ENCODE results near the gene RERE.

Gene RERE

GRCh38 chr1:8817412-8818324 is at the start of gene RERE:
TSS of gene RERE (minus strand) at chr1:8817640.
- peak; percentile 94 to 96 for DNase-seq (ENCODE audit: low read depth in 2 of 2)

GRCh38 chr1:8866792-8867415 is 49.5 kb upstream of the RERE start:
- DNase-seq (ENCODE audit: low read depth in 2 of 2) = peak in 1 of 2 donors; percentile 47

- DNase-seq (ENCODE audit: low read depth in 2 of 2) = no peak
These were observed 48.8 kb upstream of the RERE start for GRCh38 chr1:8866173-8866791.

GRCh38 chr1:8864713-8865344 is 47.4 kb upstream of the RERE start:
- no peak for DNase-seq (ENCODE audit: low read depth in 2 of 2)

- no peak for DNase-seq (ENCODE audit: low read depth in 2 of 2)
These were observed 46.4 kb upstream of the RERE start for GRCh38 chr1:8863794-8864233.

GRCh38 chr1:8863138-8863537 is 45.7 kb upstream of the RERE start:
- no peak for DNase-seq (ENCODE audit: low read depth in 2 of 2)

GRCh38 chr1:8862528-8862927 is 45.1 kb upstream of the RERE start:
- DNase-seq (ENCODE audit: low read depth in 2 of 2) = no peak

GRCh38 chr1:8860738-8861516 is 43.5 kb upstream of the RERE start:
- DNase-seq (ENCODE audit: low read depth in 2 of 2) = no peak

GRCh38 chr1:8858888-8859706 is 41.7 kb upstream of the RERE start:
- no peak for DNase-seq (ENCODE audit: low read depth in 2 of 2)

- no peak for DNase-seq (ENCODE audit: low read depth in 2 of 2)
These were observed 40.8 kb upstream of the RERE start for GRCh38 chr1:8858112-8858668.

GRCh38 chr1:8856689-8857412 is 39.4 kb upstream of the RERE start:
- DNase-seq (ENCODE audit: low read depth in 2 of 2) = no peak

- DNase-seq (ENCODE audit: low read depth in 2 of 2) = no peak
These were observed 36.8 kb upstream of the RERE start for GRCh38 chr1:8854240-8854639.

- no peak for DNase-seq (ENCODE audit: low read depth in 2 of 2)
These were observed 33.6 kb upstream of the RERE start for GRCh38 chr1:8851060-8851459.

- DNase-seq (ENCODE audit: low read depth in 2 of 2) = peak; percentile 73 to 81
These were observed 31.4 kb upstream of the RERE start for GRCh38 chr1:8848663-8849386.

GRCh38 chr1:8847990-8848389 is 30.6 kb upstream of the RERE start:
- no peak for DNase-seq (ENCODE audit: low read depth in 2 of 2)

GRCh38 chr1:8846263-8846662 is 28.8 kb upstream of the RERE start:
- no peak for DNase-seq (ENCODE audit: low read depth in 2 of 2)

- no peak for DNase-seq (ENCODE audit: low read depth in 2 of 2)
These were observed 28.0 kb upstream of the RERE start for GRCh38 chr1:8845104-8846097.

Data from stimulated activated CD4-positive, alpha-beta T cell treated with anti-CD3 and anti-CD28 coated beads, Interleukin-4, amount 100 ng/mL, for 48 hours (primary cell).